Measurements from ENCODE around the gene KRT73. TPM values are rescaled to one million over a fixed set of nuclear protein-coding genes. Genes with fewer than 3 reads are reported as not detected.

KRT73 gene
- total and polyA plus RNA-seq, 2 of the 8 experiments (the other 6 are each of a cell fraction or from before 2014, with no cell fraction given): not detected

DNA sequence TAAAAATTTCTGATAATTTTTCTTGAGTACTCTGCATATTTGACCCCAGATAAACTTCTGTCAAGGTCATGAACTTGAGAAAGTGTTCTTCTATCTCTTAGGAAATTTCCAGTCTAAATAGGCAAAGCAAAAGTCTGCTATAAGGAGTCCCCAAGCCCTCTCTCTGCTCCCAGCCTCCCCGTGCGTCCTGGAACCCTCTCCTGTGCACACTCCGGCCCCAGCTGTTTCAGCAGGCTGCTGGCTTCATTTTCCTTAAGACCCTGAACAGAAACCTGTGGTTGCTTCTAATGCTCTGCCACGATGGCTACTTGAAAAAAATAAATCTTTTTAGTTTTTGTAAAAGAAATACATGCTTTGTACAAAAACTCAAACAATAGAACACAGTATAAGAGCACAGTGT, 18.9 kb upstream of the KRT73 start (continued):
- TF ChIP-seq SP4 (IDR thresholded peaks at IDR 0.05; ENCODE audit: low read length) (no peak), TAF1 (IDR thresholded peaks at IDR 0.05; ENCODE audit: low read depth, low read length) (no peak), HDAC2 (IDR thresholded peaks at IDR 0.05; ENCODE audit: borderline replicate concordance in 1 of 2, low read depth in 2 of 2, low read length in 2 of 2) (no peak)
- TF ChIP-seq, protein P1, sequence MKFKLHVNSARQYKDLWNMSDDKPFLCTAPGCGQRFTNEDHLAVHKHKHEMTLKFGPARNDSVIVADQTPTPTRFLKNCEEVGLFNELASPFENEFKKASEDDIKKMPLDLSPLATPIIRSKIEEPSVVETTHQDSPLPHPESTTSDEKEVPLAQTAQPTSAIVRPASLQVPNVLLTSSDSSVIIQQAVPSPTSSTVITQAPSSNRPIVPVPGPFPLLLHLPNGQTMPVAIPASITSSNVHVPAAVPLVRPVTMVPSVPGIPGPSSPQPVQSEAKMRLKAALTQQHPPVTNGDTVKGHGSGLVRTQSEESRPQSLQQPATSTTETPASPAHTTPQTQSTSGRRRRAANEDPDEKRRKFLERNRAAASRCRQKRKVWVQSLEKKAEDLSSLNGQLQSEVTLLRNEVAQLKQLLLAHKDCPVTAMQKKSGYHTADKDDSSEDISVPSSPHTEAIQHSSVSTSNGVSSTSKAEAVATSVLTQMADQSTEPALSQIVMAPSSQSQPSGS (IDR thresholded peaks at IDR 0.05; ENCODE audit: low read length): no peak

Data from H1 (cell line).